HCT116 (cell line): ENCODE measurements around the gene MALRD1. TPM values are rescaled to one million over a fixed set of nuclear protein-coding genes. Genes with fewer than 3 reads are reported as not detected.

Experiments
- ATAC-seq: fragments of 200-7000 bp; cut with Tn5 transposase; 2 replicates; pipeline ENCODE4 v1.9.1; 2020; ENCODE audit warnings: mild to moderate bottlenecking, moderate library complexity
- BruUV-seq: library from RNA; stranded (reverse); fragments of 400-500 nt; replicated peaks from 2 replicates; lab custom pipeline; 2021; lab: Mats Ljungman, UMichigan
- CTCF ChIA-PET: fragments of 300-600 bp; sonication (Branson Sonifier 250); formaldehyde crosslinking; loops from one replicate; lab custom pipeline; 2021; ENCODE audit warnings: antibody characterized with exemption; lab: Charles Lee
- POLR2A ChIA-PET: fragments of 300-600, 350-600 bp; sonication (Branson Sonifier 250); formaldehyde crosslinking; loops from one replicate; lab custom pipeline; 2021; ENCODE audit warnings: antibody characterized with exemption; lab: Charles Lee
- RAD21 ChIA-PET, 2 experiments: fragments of 300-600 bp; sonication (Branson Sonifier 250); formaldehyde crosslinking; loops; one replicate each; lab custom pipeline; 2023; ENCODE audit warnings: low total read pairs in 2 of 2; ENCODE audit not compliant: uncharacterized antibody in 2 of 2, unreplicated experiment in 2 of 2, low non-redundant PET in 1 of 2; lab: Charles Lee
- DNase-seq: peaks from one replicate; pipeline ENCODE4 v3.0.0-alpha.2; 2010; ENCODE audit warnings: low read depth, low spot score
- H2AFZ ChIP-seq: fragments of 200-600 bp; shearing (Covaris generic), sonication (generic); 2 replicates; pipeline ENCODE4 v1.6.1; 2017; ENCODE audit warnings: low read depth, mixed run types, mixed read lengths, antibody characterized with exemption, low read length; ENCODE audit not compliant: poor library complexity, severe bottlenecking
- H3K27ac ChIP-seq: 2 replicates; pipeline ENCODE4 v1.5.1; 2012; ENCODE audit warnings: low read depth, low read length
- H3K27me3 ChIP-seq: fragments of 200-600 bp; sonication (generic); 2 replicates; pipeline ENCODE4 v1.6.1; 2016; ENCODE audit warnings: mixed run types, low read length, mixed read lengths; ENCODE audit not compliant: insufficient read depth
- H3K36me3 ChIP-seq, 2 experiments: fragments of 200-500 bp in 1 of 2; fragments of 200-600 bp in 1 of 2; sonication (Bioruptor generic) in 1 of 2; sonication (generic) in 1 of 2; 2 replicates each; pipeline versions ENCODE4 v1.5.1 to v1.6.1; 2014 to 2016; ENCODE audit warnings: low read length in 2 of 2, inconsistent platforms in 1 of 2, mixed read lengths in 1 of 2, mixed run types in 1 of 2; ENCODE audit not compliant: insufficient read depth in 2 of 2, control insufficient read depth in 1 of 2
- H3K4me1 ChIP-seq, 2 experiments: fragments of 200-600 bp in 1 of 2; sonication (generic) in 1 of 2; 2 replicates each; pipeline versions ENCODE4 v1.5.1 to v1.6.1; 2012 to 2017; ENCODE audit warnings: low read length in 2 of 2, inconsistent platforms in 1 of 2, mild to moderate bottlenecking in 1 of 2, mixed read lengths in 1 of 2, mixed run types in 1 of 2, moderate library complexity in 1 of 2; ENCODE audit not compliant: insufficient read depth in 2 of 2, control insufficient read depth in 1 of 2
- H3K4me2 ChIP-seq: fragments of 200-600 bp; sonication (generic); 2 replicates; pipeline ENCODE4 v1.6.1; 2017; ENCODE audit warnings: mixed run types, low read length, mixed read lengths
- H3K4me3 ChIP-seq, 2 experiments: fragments of 200-600 bp in 1 of 2; sonication (generic) in 1 of 2; replicated peaks in 1 of 2; 2 replicates each; pipeline ENCODE4 v1.5.1; 2011 to 2016; ENCODE audit warnings: low read length in 2 of 2, control low read depth in 1 of 2, low read depth in 1 of 2, mild to moderate bottlenecking in 1 of 2, mixed read lengths in 1 of 2, mixed run types in 1 of 2
- H3K79me2 ChIP-seq: fragments of 200-600 bp; sonication (generic); 2 replicates; pipeline ENCODE4 v1.6.1; 2017; ENCODE audit warnings: mild to moderate bottlenecking, mixed run types, low read length, moderate library complexity, mixed read lengths; ENCODE audit not compliant: insufficient read depth
- H3K9ac ChIP-seq: fragments of 200-600 bp; sonication (generic); 2 replicates; pipeline ENCODE4 v1.6.1; 2016; ENCODE audit warnings: low read length, mixed read lengths
- H3K9me2 ChIP-seq: fragments of 200-600 bp; sonication (generic), shearing (Covaris generic); 2 replicates; pipeline ENCODE4 v1.6.1; 2017; ENCODE audit warnings: mixed run types, mild to moderate bottlenecking, moderate library complexity; ENCODE audit not compliant: insufficient read depth
- H3K9me3 ChIP-seq, 2 experiments: fragments of 200-500 bp in 1 of 2; fragments of 200-600 bp in 1 of 2; sonication (Bioruptor generic) in 1 of 2; sonication (generic) in 1 of 2; 2 replicates each; pipeline ENCODE4 v1.6.1; 2014 to 2017; ENCODE audit warnings: low read length in 2 of 2, mixed read lengths in 2 of 2, inconsistent platforms in 1 of 2, low read depth in 1 of 2, mild to moderate bottlenecking in 1 of 2, mixed run types in 1 of 2, moderate library complexity in 1 of 2; ENCODE audit not compliant: control insufficient read depth in 1 of 2, insufficient read depth in 1 of 2
- H4K20me1 ChIP-seq: fragments of 200-600 bp; sonication (generic), shearing (Covaris generic); 2 replicates; pipeline ENCODE4 v1.6.1; 2017; ENCODE audit warnings: mixed run types, mild to moderate bottlenecking, moderate library complexity; ENCODE audit not compliant: insufficient read depth
- CEBPB ChIP-seq: IDR thresholded peaks from 2 replicates; pipeline ENCODE4 v1.6.1; 2012; ENCODE audit warnings: low read depth
- EZH2phosphoT487 ChIP-seq: fragments of 200-600 bp; IDR thresholded peaks from 2 replicates; pipeline ENCODE4 v1.6.1; 2018; ENCODE audit warnings: antibody characterized with exemption, borderline replicate concordance
- JUND ChIP-seq: IDR thresholded peaks from 2 replicates; pipeline ENCODE4 v1.6.1; 2012
- POLR2AphosphoS5 ChIP-seq: IDR thresholded peaks from 2 replicates; pipeline ENCODE4 v1.6.1; 2011; ENCODE audit warnings: mild to moderate bottlenecking, low read depth, low read length, moderate library complexity
- RAD21 ChIP-seq: IDR thresholded peaks from 2 replicates; pipeline ENCODE4 v1.6.1; 2012; ENCODE audit warnings: low read depth, mild to moderate bottlenecking
- SP1 ChIP-seq: IDR thresholded peaks from 2 replicates; pipeline ENCODE4 v1.6.1; 2012; ENCODE audit warnings: low read depth
- TCF7L2 ChIP-seq: IDR thresholded peaks from 2 replicates; pipeline ENCODE4 v1.7.0; 2011; ENCODE audit warnings: borderline replicate concordance, inconsistent platforms; ENCODE audit not compliant: insufficient read depth, insufficient read length; ENCODE audit errors: extremely low read depth
- YY1 ChIP-seq: IDR thresholded peaks from 2 replicates; pipeline ENCODE4 v1.6.1; 2011; ENCODE audit warnings: low read length, low read depth, moderate library complexity, mild to moderate bottlenecking; ENCODE audit not compliant: insufficient replicate concordance; ENCODE audit errors: extremely low read depth
- ZNF274 ChIP-seq: fragments of 200-500 bp; sonication (Bioruptor generic); IDR thresholded peaks from 2 replicates; pipeline ENCODE4 v1.6.1; 2014; ENCODE audit warnings: mild to moderate bottlenecking, low read depth, low read length, inconsistent platforms
- intact Hi-C: fragments of 100-400 bp; cut with micrococcal nuclease; formaldehyde crosslinking; loops from 2 replicates; pipeline ENCODE4 v1.10.0; 2022
- total RNA-seq: library from RNA; stranded (reverse); gene quantifications from one replicate; pipeline ENCODE4 v1.2.1, GENCODE V29; 2021; ENCODE audit not compliant: unreplicated experiment
- TF ChIP-seq, protein P1 (sequence below): IDR thresholded peaks from 2 replicates; pipeline ENCODE4 v1.6.1; 2012; ENCODE audit warnings: low read depth
- TF ChIP-seq, protein P2 (sequence below): IDR thresholded peaks from 2 replicates; pipeline ENCODE4 v1.6.1; 2012
- TF ChIP-seq, protein P3 (sequence below), 3 experiments: fragments of 200-600 bp in 1 of 3; sonication (generic) in 1 of 3; IDR thresholded peaks in 2 of 3; conservative IDR thresholded peaks in 1 of 3; 2 replicates each; pipeline ENCODE4 v1.5.1; 2012 to 2017; ENCODE audit warnings: low read depth in 2 of 3, low read length in 2 of 3, antibody characterized with exemption in 1 of 3, borderline replicate concordance in 1 of 3, control low read depth in 1 of 3, mild to moderate bottlenecking in 1 of 3, mixed read lengths in 1 of 3, mixed run types in 1 of 3, moderate library complexity in 1 of 3; ENCODE audit not compliant: insufficient read depth in 1 of 3

Gene MALRD1
- total RNA-seq, 1 experiment from 2014 or later = not detected

DNA sequence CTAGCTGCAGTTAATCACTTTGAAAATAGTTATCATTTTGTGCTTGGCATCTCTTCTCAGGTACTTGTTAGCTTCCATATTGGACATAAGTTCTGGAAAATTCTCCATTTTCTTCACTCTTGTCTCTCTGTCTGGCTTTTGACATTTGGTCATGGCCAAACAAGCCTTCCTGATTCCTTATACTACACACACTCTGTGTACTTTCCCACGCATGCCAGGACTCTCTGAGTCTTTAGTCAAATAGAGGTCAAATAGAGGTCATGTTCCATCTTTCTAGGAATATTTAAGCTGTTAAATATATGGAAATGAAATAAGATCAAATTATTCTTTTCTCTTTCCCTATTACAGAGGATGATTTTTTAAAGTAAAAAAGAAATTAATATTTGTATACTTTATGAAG is 532.1 kb downstream of the MALRD1 start:
- POLR2A ChIA-PET = no interaction called here
- Histone ChIP-seq H3K27ac (no peak overlapping the region), H4K20me1 (no peaks in the 10 kb centered on the region)
- no peak for TF ChIP-seq SP1
- TF ChIP-seq, protein P1, sequence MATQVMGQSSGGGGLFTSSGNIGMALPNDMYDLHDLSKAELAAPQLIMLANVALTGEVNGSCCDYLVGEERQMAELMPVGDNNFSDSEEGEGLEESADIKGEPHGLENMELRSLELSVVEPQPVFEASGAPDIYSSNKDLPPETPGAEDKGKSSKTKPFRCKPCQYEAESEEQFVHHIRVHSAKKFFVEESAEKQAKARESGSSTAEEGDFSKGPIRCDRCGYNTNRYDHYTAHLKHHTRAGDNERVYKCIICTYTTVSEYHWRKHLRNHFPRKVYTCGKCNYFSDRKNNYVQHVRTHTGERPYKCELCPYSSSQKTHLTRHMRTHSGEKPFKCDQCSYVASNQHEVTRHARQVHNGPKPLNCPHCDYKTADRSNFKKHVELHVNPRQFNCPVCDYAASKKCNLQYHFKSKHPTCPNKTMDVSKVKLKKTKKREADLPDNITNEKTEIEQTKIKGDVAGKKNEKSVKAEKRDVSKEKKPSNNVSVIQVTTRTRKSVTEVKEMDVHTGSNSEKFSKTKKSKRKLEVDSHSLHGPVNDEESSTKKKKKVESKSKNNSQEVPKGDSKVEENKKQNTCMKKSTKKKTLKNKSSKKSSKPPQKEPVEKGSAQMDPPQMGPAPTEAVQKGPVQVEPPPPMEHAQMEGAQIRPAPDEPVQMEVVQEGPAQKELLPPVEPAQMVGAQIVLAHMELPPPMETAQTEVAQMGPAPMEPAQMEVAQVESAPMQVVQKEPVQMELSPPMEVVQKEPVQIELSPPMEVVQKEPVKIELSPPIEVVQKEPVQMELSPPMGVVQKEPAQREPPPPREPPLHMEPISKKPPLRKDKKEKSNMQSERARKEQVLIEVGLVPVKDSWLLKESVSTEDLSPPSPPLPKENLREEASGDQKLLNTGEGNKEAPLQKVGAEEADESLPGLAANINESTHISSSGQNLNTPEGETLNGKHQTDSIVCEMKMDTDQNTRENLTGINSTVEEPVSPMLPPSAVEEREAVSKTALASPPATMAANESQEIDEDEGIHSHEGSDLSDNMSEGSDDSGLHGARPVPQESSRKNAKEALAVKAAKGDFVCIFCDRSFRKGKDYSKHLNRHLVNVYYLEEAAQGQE = no peak
- no peak for TF ChIP-seq JUND
- no peak for TF ChIP-seq CEBPB
- TF ChIP-seq ZNF274 = no peak
- TF ChIP-seq, all 23 proteins: peak for 0
- Histone ChIP-seq H3K9ac (no peak overlapping the region), H3K9me2 (no peaks in the 10 kb centered on the region), H3K4me2 (no peak overlapping the region), H3K27me3 (no peaks in the 10 kb centered on the region), H3K36me3 (no peaks in the 10 kb centered on the region), H2AFZ (no peak overlapping the region), H3K9me3 (peaks cover 5 to 7% of the 10 kb centered on the region in 2 experiments; a peak in 2 of 4 replicates), H3K4me3 (no peak overlapping the region), H3K79me2 (no peaks in the 10 kb centered on the region), H3K4me1 (no peaks in the 10 kb centered on the region)
- ATAC-seq (no peak), DNase-seq (no peak)
- intact Hi-C loops = no loop called here
- ChIA-PET CTCF (no interaction called here), RAD21 (no interaction called here)
- BruUV-seq = no TSS peak

DNA sequence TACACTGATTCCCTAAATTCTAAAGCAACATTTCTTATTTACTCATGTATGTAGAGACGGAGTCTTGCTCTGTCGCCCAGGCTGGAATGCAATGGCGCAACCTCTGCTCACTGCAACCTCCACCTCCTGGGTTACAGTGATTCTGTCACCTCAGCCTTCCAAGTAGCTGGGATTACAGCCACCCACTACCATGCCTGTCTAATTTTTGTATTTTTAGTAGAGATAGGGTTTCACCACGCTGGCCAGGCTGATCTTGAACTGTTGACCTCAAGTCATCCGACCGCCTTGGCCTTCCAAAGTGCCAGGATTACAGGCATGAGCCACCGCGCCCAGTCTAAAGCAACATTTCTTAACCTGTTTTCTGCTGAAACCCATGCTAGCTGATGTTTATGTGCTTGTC is 540.0 kb downstream of the MALRD1 start:
- H3K4me3 ChIP-seq = no peak overlapping the region
- H3K4me2 ChIP-seq = no peak overlapping the region
- no peaks in the 10 kb centered on the region for H3K36me3 ChIP-seq
- ChIA-PET CTCF (no interaction called here), POLR2A (no interaction called here), RAD21 (no interaction called here)
- ATAC-seq (no peak), DNase-seq (no peak)
- H3K27me3 ChIP-seq = no peaks in the 10 kb centered on the region
- H2AFZ ChIP-seq = no peak overlapping the region
- no peaks in the 10 kb centered on the region for H3K4me1 ChIP-seq
- H3K9me3 ChIP-seq = peaks cover 13 to 18% of the 10 kb centered on the region in 2 experiments; a peak in 2 of 4 replicates
- BruUV-seq = no TSS peak
- no peaks in the 10 kb centered on the region for H4K20me1 ChIP-seq
- no peak overlapping the region for H3K27ac ChIP-seq
- no peaks in the 10 kb centered on the region for H3K79me2 ChIP-seq
- TF ChIP-seq YY1 = no peak
- no peak for TF ChIP-seq TCF7L2
- TF ChIP-seq, protein P2, sequence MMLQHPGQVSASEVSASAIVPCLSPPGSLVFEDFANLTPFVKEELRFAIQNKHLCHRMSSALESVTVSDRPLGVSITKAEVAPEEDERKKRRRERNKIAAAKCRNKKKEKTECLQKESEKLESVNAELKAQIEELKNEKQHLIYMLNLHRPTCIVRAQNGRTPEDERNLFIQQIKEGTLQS = no peak
- no peak for TF ChIP-seq RAD21
- no peak for TF ChIP-seq POLR2AphosphoS5
- no peak for TF ChIP-seq EZH2phosphoT487
- no peak for TF ChIP-seq CEBPB
- TF ChIP-seq, protein P3, sequence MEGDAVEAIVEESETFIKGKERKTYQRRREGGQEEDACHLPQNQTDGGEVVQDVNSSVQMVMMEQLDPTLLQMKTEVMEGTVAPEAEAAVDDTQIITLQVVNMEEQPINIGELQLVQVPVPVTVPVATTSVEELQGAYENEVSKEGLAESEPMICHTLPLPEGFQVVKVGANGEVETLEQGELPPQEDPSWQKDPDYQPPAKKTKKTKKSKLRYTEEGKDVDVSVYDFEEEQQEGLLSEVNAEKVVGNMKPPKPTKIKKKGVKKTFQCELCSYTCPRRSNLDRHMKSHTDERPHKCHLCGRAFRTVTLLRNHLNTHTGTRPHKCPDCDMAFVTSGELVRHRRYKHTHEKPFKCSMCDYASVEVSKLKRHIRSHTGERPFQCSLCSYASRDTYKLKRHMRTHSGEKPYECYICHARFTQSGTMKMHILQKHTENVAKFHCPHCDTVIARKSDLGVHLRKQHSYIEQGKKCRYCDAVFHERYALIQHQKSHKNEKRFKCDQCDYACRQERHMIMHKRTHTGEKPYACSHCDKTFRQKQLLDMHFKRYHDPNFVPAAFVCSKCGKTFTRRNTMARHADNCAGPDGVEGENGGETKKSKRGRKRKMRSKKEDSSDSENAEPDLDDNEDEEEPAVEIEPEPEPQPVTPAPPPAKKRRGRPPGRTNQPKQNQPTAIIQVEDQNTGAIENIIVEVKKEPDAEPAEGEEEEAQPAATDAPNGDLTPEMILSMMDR (IDR thresholded peaks at IDR 0.05 in 2 of 3, conservative IDR thresholded peaks at IDR 0.05 in 1 of 3; ENCODE audit: borderline replicate concordance in 1 of 3, insufficient read depth in 1 of 3, low read depth in 2 of 3, low read length in 2 of 3) = no peak
- intact Hi-C loops = no loop called here
- H3K9me2 ChIP-seq = no peaks in the 10 kb centered on the region
- no peak overlapping the region for H3K9ac ChIP-seq
